SK-N-SH treated with all-trans-retinoic acid at 6 μM for 48 hours (cell line): Measurements from ENCODE around the gene UQCRC2.
A peak's percentile ranks its signal among the peaks of the same experiment; 100 is the strongest.

ENCODE experiments used
- BACH2 ChIP-seq: fragments of 250-450 bp; sonication (Bioruptor Pico); IDR thresholded peaks from 2 replicates; pipeline ENCODE4 v1.9.0; 2021; ENCODE audit warnings: mild to moderate bottlenecking, borderline replicate concordance
- RARB ChIP-seq: fragments of 250-450 bp; sonication (Bioruptor Pico); IDR thresholded peaks from 2 replicates; pipeline ENCODE4 v1.8.0; 2021; ENCODE audit warnings: mild to moderate bottlenecking, moderate library complexity
- TOX ChIP-seq: fragments of 250-450 bp; sonication (Bioruptor Pico); IDR thresholded peaks from 2 replicates; pipeline ENCODE4 v1.8.0; 2021; ENCODE audit warnings: mild to moderate bottlenecking, moderate library complexity, borderline replicate concordance
- ZC3H10 ChIP-seq: fragments of 250-450 bp; sonication (Bioruptor Pico); IDR thresholded peaks from 2 replicates; pipeline ENCODE4 v1.5.1; 2021; ENCODE audit warnings: mild to moderate bottlenecking, moderate library complexity
- ZFP3 ChIP-seq: fragments of 250-450 bp; sonication (Bioruptor Pico); IDR thresholded peaks from 2 replicates; pipeline ENCODE4 v1.5.0; 2020; ENCODE audit warnings: mild to moderate bottlenecking, moderate library complexity
- ZFP30 ChIP-seq: fragments of 450-650 bp; formaldehyde crosslinking; IDR thresholded peaks from 2 replicates; pipeline ENCODE4 v1.5.0; 2022; ENCODE audit warnings: mild to moderate bottlenecking, moderate library complexity
- TF ChIP-seq, protein P1 (sequence below): fragments of 250-450 bp; sonication (Bioruptor Pico); IDR thresholded peaks from 2 replicates; pipeline ENCODE4 v1.5.1; 2020; ENCODE audit warnings: low read depth, mild to moderate bottlenecking, moderate library complexity
- TF ChIP-seq, protein P2 (sequence below): fragments of 250-450 bp; sonication (Bioruptor Pico); IDR thresholded peaks from 2 replicates; pipeline ENCODE4 v1.5.0; 2020; ENCODE audit warnings: mild to moderate bottlenecking, moderate library complexity
- TF ChIP-seq, protein P3 (sequence below): fragments of 250-450 bp; sonication (Bioruptor Pico); IDR thresholded peaks from 2 replicates; pipeline ENCODE4 v1.5.1; 2021; ENCODE audit warnings: mild to moderate bottlenecking, moderate library complexity

DNA sequence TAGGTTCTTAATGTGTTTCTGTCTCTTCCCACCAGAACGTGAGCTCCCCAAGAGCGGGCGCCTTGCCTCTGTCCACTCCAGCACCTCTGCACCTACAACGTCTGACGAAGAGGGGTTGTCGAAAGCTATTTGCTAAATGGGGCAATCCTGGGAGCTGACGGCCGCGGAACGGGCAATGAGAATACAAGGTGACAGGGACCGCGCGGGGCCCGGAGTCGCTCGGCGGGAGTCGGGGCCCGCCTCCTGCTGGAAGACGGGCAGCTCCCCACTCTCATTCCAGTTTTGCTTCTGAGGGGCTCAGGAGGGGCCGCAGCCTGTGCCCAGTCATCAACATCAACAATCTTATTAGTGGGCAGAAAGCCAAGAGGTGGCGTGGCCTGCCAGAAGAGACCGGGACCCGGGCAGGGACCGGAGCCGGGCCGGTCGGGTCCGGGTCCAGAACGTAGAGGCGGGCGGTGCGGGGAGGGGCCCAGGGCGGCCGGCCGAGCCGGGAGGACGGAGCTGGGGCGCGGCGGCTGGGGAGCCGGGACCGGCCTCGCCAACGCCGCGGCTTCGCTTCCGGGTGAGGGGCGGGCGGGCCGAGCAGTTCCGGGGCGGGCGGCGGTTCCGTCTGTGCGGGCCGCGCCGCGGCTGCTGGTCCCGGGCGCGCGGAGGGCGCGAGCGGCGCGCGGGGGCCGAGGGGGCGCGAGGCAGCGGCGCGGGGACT is 54.5 kb downstream of the UQCRC2 start, which contains the start of gene MOSMO:
- TF ChIP-seq ZFP30 (CRISPR knock-in tag) (no peak), BACH2 (CRISPR knock-in tag) (no peak), RARB (CRISPR knock-in tag) (no peak), TOX (no peak), ZFP3 (CRISPR knock-in tag) (0 out of 2 replicates have a peak, but pooled peaks have one; percentile 17), ZC3H10 (CRISPR knock-in tag) (no peak)
- TF ChIP-seq, protein P1, sequence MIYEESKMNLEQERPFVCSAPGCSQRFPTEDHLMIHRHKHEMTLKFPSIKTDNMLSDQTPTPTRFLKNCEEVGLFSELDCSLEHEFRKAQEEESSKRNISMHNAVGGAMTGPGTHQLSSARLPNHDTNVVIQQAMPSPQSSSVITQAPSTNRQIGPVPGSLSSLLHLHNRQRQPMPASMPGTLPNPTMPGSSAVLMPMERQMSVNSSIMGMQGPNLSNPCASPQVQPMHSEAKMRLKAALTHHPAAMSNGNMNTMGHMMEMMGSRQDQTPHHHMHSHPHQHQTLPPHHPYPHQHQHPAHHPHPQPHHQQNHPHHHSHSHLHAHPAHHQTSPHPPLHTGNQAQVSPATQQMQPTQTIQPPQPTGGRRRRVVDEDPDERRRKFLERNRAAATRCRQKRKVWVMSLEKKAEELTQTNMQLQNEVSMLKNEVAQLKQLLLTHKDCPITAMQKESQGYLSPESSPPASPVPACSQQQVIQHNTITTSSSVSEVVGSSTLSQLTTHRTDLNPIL (CRISPR knock-in tag) = no peak
- TF ChIP-seq, protein P2, sequence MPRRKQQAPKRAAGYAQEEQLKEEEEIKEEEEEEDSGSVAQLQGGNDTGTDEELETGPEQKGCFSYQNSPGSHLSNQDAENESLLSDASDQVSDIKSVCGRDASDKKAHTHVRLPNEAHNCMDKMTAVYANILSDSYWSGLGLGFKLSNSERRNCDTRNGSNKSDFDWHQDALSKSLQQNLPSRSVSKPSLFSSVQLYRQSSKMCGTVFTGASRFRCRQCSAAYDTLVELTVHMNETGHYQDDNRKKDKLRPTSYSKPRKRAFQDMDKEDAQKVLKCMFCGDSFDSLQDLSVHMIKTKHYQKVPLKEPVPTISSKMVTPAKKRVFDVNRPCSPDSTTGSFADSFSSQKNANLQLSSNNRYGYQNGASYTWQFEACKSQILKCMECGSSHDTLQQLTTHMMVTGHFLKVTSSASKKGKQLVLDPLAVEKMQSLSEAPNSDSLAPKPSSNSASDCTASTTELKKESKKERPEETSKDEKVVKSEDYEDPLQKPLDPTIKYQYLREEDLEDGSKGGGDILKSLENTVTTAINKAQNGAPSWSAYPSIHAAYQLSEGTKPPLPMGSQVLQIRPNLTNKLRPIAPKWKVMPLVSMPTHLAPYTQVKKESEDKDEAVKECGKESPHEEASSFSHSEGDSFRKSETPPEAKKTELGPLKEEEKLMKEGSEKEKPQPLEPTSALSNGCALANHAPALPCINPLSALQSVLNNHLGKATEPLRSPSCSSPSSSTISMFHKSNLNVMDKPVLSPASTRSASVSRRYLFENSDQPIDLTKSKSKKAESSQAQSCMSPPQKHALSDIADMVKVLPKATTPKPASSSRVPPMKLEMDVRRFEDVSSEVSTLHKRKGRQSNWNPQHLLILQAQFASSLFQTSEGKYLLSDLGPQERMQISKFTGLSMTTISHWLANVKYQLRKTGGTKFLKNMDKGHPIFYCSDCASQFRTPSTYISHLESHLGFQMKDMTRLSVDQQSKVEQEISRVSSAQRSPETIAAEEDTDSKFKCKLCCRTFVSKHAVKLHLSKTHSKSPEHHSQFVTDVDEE (CRISPR knock-in tag) = no peak
- TF ChIP-seq, protein P3, sequence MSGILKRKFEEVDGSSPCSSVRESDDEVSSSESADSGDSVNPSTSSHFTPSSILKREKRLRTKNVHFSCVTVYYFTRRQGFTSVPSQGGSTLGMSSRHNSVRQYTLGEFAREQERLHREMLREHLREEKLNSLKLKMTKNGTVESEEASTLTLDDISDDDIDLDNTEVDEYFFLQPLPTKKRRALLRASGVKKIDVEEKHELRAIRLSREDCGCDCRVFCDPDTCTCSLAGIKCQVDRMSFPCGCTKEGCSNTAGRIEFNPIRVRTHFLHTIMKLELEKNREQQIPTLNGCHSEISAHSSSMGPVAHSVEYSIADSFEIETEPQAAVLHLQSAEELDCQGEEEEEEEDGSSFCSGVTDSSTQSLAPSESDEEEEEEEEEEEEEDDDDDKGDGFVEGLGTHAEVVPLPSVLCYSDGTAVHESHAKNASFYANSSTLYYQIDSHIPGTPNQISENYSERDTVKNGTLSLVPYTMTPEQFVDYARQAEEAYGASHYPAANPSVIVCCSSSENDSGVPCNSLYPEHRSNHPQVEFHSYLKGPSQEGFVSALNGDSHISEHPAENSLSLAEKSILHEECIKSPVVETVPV (CRISPR knock-in tag) = no peak
